Pancreas (tissue), 10 donors: ENCODE results near the gene PISD. TPM values are rescaled to one million over a fixed set of nuclear protein-coding genes. Genes with fewer than 3 reads are reported as not detected.
A peak's percentile ranks its signal among the peaks of the same experiment; 100 is the strongest.
"Not testable (repeated sequence)": the region's sequence is repeated elsewhere in the genome, so short reads cannot be mapped to it uniquely, and the experiment has no call there.

Experiments used
- ATAC-seq, 4 donors: fragments of 200-7000 bp; cut with Tn5 transposase; one replicate each; pipeline versions ENCODE4 v1.8.0 to v1.9.1; 2020; ENCODE audit warnings: mild to moderate bottlenecking in 4 of 4, moderate library complexity in 4 of 4
- DNase-seq, 6 donors: peaks; one replicate each; pipeline ENCODE4 v3.0.0-alpha.2; 2020
- FAIRE-seq: peaks from 2 replicates; lab custom pipeline; 2012; peaks lifted over from hg19 to GRCh38; lab: Jason Lieb, UNC
- H3K27ac ChIP-seq, 4 donors: fragments of 200-600 bp; sonication (generic); 1 replicate in 3 of 4; 2 replicates in 1 of 4; pipeline versions ENCODE4 v1.5.0 to v1.8.0; 2020
- H3K27me3 ChIP-seq, 4 donors: fragments of 200-600 bp; one replicate each; pipeline ENCODE4 v1.8.0; 2021
- H3K36me3 ChIP-seq, 3 donors: fragments of 200-600 bp; sonication (generic) in 1 of 3; one replicate each; pipeline versions ENCODE4 v1.5.0 to v1.8.0; 2020 to 2021
- H3K4me1 ChIP-seq, 3 donors: fragments of 200-600 bp; one replicate each; pipeline ENCODE4 v1.8.0; 2021
- H3K4me3 ChIP-seq, 4 donors: fragments of 200-600 bp; sonication (generic) in 2 of 4; one replicate each; pipeline versions ENCODE4 v1.5.0 to v1.8.0; 2020 to 2021
- H3K9me3 ChIP-seq, 4 donors: fragments of 200-600 bp; one replicate each; pipeline ENCODE4 v1.8.0; 2021
- CTCF ChIP-seq, 4 donors: fragments of 200-600 bp; sonication (generic) in 3 of 4; IDR thresholded peaks; one replicate each; pipeline versions ENCODE4 v1.5.0 to v1.8.0; 2021; ENCODE audit warnings: antibody characterized with exemption in 4 of 4
- WGBS, 2 donors: extraction: QIAGEN DNeasy Blood & Tissue Kit; methylation state at CpG; one replicate each; pipeline ENCODE4 v1.1.7; 2013; 5-methylcytosine and 5-hydroxymethylcytosine counted together
- intact Hi-C, 3 donors: fragments of 100-400 bp; cut with DNase I; formaldehyde crosslinking; loops; one replicate each; pipeline versions ENCODE4 v1.11.1 to v1.14.2; 2022
- polyA plus RNA-seq, 2 donors: library from polyadenylated mRNA; stranded (reverse); fragments of 200-250 nt; gene quantifications; one replicate each; pipeline ENCODE4 v1.2.3, GENCODE V29; 2013
- total RNA-seq, 6 donors: library from RNA; stranded (reverse); fragmentation: NEBNext Ultra II Directional in 4 of 6; extraction: Animal tissue kit (Norgen Biotek cat#: 25700) in 4 of 6; gene quantifications; one replicate each; pipeline versions ENCODE4 v1.2.1 to v1.2.4, GENCODE V29; 2021 to 2023
- donor health status: healthy with polysubstance abuse.
- donor health status: DM: no; HTN: no; CAD: no; lungs with moderate emphysema.
- donor health status: DM: no; HTN: no; CAD: no.
- donor health status: control.
- donor health status: control.
- donor health status: Bipolar disorder and iron deficiency.
- donor health status: DM: yes; HTN: yes; CAD: no.
- donor health status: DM: no; HTN: no; CAD: no.
- donor health status: DM: no; HTN: no; CAD: no.
- donor health status: DM: yes; HTN: yes; CAD: no.

Gene PISD
- total RNA-seq: 10 to 100 TPM; 11.6 to 29.3 (median 16.9) TPM
- polyA plus RNA-seq: 10 to 100 TPM; 38.2 to 48.3 TPM

- no peak for FAIRE-seq
- WGBS, 2 donors: 1 to 2% methylated on average over 52 of the region's 52 CpGs
- TF ChIP-seq CTCF (IDR thresholded peaks at IDR 0.05): no peak
- Histone ChIP-seq H3K4me3 (peak within 1 kb of the TSS; percentile 43 to 98 (median 88)), H3K4me1 (peaks cover 0 to 11% (median 6%) of the 10 kb centered on the region in 3 donors), H3K9me3 (no peaks in the 10 kb centered on the region), H3K27me3 (no peaks in the 10 kb centered on the region), H3K36me3 (no peaks in the 10 kb centered on the region), H3K27ac (peak within 1 kb of the TSS; percentile 35 to 84 (median 78))
- peak; percentile 98 to 99 (median 99) for ATAC-seq
- DNase-seq: peak; percentile 94 to 98 (median 97)
- intact Hi-C loops: loop anchor here in 1 of 3 donors (10.0 kb wide), 1 partner anchor 303 kb away; no protein-coding TSS in a partner anchor
Observed at GRCh38 chr22:31661851-31662667, at the start of gene PISD. Gene PISD, minus strand, starts transcription at chr22:31662215. Its CDS starts 7 bp downstream, at chr22:31662208.

GRCh38 chr22:31711226-31711625 lies 49.2 kb upstream of the PISD start:
- FAIRE-seq, H3K4me3 ChIP-seq, H3K4me1 ChIP-seq, H3K27ac ChIP-seq, ATAC-seq, DNase-seq, intact Hi-C loops, H3K9me3 ChIP-seq, H3K27me3 ChIP-seq: not testable (repeated sequence)
- 91 to 96% methylated on average over 12 of the region's 12 CpGs for WGBS, 2 donors
- H3K36me3 ChIP-seq: peaks cover 0 to 23% (median 7%) of the 10 kb centered on the region in 3 donors

GRCh38 chr22:31707519-31707918 lies 45.5 kb upstream of the PISD start:
- no peak for TF ChIP-seq CTCF (IDR thresholded peaks at IDR 0.05)
- DNase-seq (no peak), FAIRE-seq (no peak), ATAC-seq (no peak)
- H3K9me3 ChIP-seq: no peaks in the 10 kb centered on the region
- 91 to 95% methylated on average over 8 of the region's 8 CpGs for WGBS, 2 donors
- no peaks in the 10 kb centered on the region for H3K27me3 ChIP-seq
- H3K36me3 ChIP-seq: peaks cover 0 to 23% (median 4%) of the 10 kb centered on the region in 3 donors
- H3K4me3 ChIP-seq: no peak overlapping the region
- intact Hi-C loops: no loop called here
- no peaks in the 10 kb centered on the region for H3K4me1 ChIP-seq
- no peak overlapping the region for H3K27ac ChIP-seq

- ATAC-seq (no peak), DNase-seq (no peak), FAIRE-seq (no peak)
- H3K9me3 ChIP-seq: no peaks in the 10 kb centered on the region
- H3K4me3 ChIP-seq: no peak overlapping the region
- 92 to 94% methylated on average over 4 of the region's 4 CpGs for WGBS, 2 donors
- intact Hi-C loops: no loop called here
- no peak overlapping the region for H3K27ac ChIP-seq
- no peak for TF ChIP-seq CTCF (IDR thresholded peaks at IDR 0.05)
- peaks cover 0 to 8% (median 5%) of the 10 kb centered on the region in 3 donors for H3K36me3 ChIP-seq
- no peaks in the 10 kb centered on the region for H3K27me3 ChIP-seq
- no peaks in the 10 kb centered on the region for H3K4me1 ChIP-seq
Observed at GRCh38 chr22:31695423-31695822, 33.4 kb upstream of the PISD start.

GRCh38 chr22:31694046-31694445 lies 32.0 kb upstream of the PISD start:
- H3K4me1 ChIP-seq, H3K27ac ChIP-seq, H3K9me3 ChIP-seq, H3K27me3 ChIP-seq, FAIRE-seq, ATAC-seq, DNase-seq, H3K4me3 ChIP-seq, intact Hi-C loops, H3K36me3 ChIP-seq: not testable (repeated sequence)
- WGBS, 2 donors: 97% methylated on average over 11 of the region's 11 CpGs
